HG02763 (cell line): Measurements from ENCODE around the gene ZNF536.

Experiments used
- ATAC-seq: cut with Tn5 transposase; IDR thresholded peaks from one replicate; pipeline ENCODE4 v1.9.1; 2021; ENCODE audit warnings: mild to moderate bottlenecking, moderate library complexity; ENCODE audit not compliant: unreplicated experiment

ZNF536 gene

DNA sequence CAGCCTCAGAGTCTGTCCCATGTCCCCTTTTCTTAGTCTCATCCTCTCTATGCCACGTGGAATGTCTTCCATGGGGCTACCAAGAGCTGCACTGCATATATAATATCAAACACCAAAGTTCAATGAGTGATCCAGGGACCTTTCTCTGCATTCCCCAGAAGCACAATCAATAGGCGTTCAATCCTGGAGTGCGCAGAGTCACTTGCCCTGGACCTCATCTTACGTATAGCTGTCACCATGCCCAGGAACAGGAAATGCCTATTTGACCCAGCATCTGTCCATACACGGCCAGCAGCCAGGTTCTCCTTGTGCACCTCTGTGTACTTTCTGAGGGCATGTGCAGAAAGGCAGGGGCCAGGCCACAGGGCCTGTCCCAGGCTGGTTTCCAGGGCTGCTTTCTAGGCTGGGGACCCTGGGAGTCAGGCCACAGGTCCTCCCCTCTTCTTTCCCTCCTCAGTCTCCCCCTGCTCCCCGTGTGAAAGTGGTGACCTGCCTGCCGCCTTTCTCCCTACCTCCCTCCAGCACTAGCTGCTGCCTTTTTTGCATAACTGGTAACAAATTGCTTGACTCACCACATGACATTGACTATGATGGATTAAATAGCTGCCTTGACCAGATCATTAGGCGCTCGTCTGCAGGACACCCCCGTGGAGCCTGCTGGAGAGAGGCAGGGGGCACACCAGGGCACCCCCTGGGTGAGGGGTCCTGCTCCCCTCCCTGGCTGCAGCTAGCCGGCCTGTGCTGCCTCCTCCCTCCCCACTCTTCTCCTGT is 222.0 kb downstream of the ZNF536 start:
- no peak for ATAC-seq

DNA sequence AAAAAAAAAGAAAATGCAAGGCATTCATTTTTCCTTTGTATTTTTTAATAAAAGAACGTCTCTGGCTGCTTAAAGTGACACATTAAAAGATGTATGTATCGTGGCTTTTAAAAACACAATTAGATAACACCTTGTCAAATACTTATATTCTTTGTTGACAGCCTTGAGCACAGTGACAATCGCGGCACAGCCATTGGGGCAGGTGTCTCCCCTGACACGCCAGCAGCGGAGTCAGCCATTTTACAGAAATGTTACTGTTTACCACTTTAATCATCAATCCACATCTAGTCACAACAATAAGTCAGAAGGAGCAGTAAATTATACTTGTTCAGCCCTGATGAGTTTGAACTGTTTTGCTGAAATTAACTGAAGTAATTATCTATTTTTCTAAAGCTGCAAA is 224.1 kb downstream of the ZNF536 start:
- ATAC-seq = no peak

DNA sequence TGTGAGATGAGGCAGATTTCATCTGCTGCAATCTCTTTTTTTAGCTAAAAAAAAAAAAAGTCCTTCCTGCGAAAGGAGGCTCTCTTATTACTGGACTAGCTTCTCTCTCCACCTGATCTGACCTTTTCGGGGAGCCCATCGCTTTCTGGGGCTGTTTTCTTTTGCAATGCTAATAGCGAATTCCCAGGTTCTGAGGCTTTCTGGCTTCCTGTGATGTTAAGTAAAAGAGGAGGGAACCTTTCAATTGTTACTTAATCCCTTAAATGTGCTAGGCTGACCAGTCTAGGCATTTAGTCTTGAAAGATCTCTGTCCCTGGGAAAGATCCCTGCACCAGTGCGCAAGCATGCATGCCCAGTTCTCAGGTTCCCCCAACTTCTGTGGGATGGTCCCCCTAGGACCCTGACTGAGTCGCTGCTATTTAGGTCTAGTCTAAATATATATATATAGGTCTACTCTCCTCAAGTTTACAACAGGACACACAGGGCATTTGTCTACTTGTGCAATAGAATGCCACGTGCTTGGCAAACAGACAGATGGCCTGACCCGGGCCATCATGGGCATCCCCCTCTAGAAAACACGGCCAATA is 224.7 kb downstream of the ZNF536 start:
- no peak for ATAC-seq

DNA sequence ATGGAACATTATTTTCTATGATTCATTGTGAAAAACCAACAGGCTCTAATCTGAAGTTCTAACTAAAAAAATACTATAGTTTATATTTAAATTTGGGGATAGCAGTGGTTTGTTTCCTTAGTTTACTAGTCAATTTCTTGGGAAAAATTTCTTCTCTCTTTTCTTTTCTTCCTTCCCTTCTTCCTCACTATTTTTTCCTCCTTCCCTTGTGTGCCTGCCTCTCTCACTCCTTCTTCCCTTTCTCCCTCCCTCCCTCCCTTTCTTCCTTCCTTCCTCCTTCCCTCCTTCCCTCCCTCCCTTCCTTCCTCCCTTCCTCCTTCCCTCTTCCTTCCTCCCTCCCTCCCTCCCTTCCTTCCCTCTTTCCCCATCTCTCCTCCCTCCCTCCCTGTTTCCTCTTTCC is 226.5 kb downstream of the ZNF536 start:
- ATAC-seq = no peak

DNA sequence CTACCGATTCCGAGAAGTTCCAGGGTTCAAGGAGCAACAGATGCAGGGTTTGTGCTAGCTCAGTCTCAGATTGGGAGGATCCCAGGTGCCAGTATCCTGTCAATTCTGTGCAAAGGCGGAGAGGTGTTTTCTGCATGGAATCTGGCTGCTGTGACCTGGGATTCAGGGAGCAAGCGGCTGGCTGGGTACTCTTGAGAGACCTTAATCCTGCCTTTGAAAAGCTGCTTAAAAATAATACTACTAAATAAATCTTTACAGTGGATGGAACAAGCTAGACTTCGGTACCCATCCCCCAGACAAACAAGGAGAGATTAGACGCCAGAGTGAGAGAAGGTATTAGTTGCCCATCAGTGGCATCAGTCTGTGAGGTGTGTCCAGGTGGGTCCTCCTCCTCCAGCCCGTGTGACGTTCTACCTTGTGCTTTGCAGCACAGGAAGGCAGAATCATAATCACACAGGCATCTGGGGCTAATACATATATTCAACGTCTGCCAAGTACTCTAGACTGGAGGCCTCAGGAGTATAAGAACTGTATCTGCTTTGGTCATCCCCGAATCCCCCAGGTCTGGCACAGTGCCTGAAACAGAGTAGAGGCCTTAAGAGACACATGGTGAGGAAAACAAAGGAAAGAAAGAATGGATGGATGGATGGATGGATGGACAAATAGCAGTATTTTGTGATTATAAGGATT is 230.6 kb downstream of the ZNF536 start:
- ATAC-seq = no peak

DNA sequence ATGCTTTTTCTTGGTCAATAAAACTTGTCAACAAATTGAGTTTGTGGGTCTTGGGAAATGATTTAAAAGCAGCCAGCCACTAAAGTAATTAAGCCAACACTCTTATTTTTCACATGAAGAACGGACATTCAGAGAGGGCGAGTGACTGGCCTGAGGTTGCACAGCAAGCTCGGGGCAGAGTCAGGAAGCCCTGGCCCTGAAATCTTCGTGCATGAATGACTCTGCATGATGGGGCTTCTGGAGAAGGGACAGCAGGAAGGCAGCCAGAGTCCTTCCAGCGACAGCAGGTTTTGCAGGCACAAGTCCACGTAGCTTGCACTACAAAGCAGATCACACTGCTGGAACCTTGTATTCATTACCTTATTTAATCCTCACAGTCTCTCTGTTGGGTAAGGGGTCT is 232.5 kb downstream of the ZNF536 start:
- no peak for ATAC-seq

DNA sequence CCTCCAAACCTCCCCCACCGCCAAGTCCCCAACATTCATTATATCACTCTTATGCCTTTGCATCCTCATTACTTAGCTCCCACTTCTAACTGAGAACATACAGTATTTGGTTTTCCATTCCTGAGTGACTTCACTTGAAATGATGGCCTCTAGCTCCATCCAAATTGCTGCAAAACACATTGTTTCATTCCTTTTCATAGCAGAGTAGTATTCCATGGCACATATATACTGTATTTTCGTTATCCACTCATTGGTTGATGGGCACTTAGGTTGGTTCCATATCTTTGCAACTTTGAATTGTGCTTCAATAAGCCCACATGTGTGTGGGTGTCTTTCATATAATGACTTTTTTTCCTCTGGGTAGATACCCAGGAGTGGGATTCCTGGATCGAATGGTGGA is 233.1 kb downstream of the ZNF536 start:
- no peak for ATAC-seq

DNA sequence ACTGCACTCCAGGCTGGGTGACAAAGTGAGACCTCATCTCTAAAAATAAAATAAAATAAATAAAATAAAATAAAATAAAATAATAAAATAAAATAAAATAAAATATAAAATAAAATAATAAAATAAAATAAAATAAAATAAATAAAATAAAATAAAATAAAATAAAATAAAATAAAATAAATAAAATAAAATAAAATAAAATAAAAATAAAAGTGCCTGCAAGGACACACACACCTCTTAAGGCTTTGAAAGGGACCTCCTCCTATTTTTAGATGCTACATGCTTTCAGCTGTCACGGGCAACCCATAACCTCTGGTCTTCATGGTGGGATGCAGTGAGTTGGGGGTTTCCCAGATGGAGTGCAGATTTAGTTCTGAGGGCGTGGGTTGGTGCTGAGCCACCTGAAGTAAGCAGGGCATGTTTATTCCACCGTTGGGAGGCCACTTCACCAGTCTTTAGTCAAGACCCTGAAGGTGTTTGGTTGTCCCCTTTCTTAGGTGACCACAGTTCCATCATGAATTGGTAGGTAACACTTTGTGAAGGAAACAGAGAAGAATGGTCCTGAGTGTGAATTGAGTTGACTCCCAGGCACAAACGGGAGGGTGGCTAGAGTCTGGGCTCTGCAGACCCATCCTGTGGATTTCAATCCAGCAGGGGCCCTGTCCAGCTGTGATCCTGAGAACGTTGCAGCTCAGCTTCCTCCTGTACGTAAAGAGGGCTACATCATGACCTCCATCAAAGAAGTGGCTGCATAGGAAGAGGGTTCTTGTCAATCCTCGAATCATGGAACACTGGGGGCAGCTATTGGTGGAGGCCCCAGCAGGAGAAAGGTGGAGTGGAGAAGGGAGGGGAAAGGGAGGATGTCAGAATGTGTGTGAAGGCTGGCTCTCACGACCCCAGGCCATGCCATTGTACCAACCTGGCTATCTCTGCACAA is 234.2 kb downstream of the ZNF536 start:
- ATAC-seq = no peak
